ENCODE data around the gene CYB5A.

DNA sequence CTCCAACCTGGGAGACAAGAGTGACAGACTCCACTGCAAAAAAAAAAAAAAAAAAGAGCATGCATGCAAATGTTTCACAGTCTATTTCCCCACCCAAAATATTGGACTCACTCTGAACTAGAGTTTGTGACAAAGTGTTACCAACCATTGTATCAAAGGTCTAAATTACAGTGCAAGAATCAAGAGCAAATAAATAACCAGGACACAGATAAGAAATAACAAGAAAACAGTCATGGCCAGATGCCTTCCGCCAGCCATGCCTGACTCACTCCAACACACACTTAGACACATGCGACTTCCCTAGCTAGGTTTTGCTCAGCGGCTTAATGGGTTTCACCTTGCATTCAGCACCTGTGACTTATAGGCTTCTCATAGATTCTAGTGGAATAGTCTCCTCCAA, 62.8 kb downstream of the CYB5A start:
- no peak for TF ChIP-seq RAD21 (IDR thresholded peaks at IDR 0.05; ENCODE audit: low read length)
- no peak for TF ChIP-seq CHD2 (IDR thresholded peaks at IDR 0.05; ENCODE audit: low read length, partially characterized antibody)
- TF ChIP-seq, protein P1, sequence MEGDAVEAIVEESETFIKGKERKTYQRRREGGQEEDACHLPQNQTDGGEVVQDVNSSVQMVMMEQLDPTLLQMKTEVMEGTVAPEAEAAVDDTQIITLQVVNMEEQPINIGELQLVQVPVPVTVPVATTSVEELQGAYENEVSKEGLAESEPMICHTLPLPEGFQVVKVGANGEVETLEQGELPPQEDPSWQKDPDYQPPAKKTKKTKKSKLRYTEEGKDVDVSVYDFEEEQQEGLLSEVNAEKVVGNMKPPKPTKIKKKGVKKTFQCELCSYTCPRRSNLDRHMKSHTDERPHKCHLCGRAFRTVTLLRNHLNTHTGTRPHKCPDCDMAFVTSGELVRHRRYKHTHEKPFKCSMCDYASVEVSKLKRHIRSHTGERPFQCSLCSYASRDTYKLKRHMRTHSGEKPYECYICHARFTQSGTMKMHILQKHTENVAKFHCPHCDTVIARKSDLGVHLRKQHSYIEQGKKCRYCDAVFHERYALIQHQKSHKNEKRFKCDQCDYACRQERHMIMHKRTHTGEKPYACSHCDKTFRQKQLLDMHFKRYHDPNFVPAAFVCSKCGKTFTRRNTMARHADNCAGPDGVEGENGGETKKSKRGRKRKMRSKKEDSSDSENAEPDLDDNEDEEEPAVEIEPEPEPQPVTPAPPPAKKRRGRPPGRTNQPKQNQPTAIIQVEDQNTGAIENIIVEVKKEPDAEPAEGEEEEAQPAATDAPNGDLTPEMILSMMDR (IDR thresholded peaks at IDR 0.05), result no peak
- TF ChIP-seq, protein P2, sequence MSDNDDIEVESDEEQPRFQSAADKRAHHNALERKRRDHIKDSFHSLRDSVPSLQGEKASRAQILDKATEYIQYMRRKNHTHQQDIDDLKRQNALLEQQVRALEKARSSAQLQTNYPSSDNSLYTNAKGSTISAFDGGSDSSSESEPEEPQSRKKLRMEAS (IDR thresholded peaks at IDR 0.05; ENCODE audit: low read depth), result no peak
- no peak for TF ChIP-seq RFX5 (IDR thresholded peaks at IDR 0.05; ENCODE audit: low read length)
- no peak for TF ChIP-seq POLR2AphosphoS5 (IDR thresholded peaks at IDR 0.05; ENCODE audit: low read depth, low read length)
- no peak for TF ChIP-seq EZH2phosphoT487 (IDR thresholded peaks at IDR 0.05; ENCODE audit: borderline replicate concordance, low read depth)
- TF ChIP-seq MXI1 (IDR thresholded peaks at IDR 0.05; ENCODE audit: low read depth, low read length), result no peak
- no peak for TF ChIP-seq TEAD4 (IDR thresholded peaks at IDR 0.05; ENCODE audit: borderline replicate concordance, insufficient read depth)
- no peak for TF ChIP-seq SMC3 (IDR thresholded peaks at IDR 0.05; ENCODE audit: low read depth, low read length)
- TF ChIP-seq, protein P3, sequence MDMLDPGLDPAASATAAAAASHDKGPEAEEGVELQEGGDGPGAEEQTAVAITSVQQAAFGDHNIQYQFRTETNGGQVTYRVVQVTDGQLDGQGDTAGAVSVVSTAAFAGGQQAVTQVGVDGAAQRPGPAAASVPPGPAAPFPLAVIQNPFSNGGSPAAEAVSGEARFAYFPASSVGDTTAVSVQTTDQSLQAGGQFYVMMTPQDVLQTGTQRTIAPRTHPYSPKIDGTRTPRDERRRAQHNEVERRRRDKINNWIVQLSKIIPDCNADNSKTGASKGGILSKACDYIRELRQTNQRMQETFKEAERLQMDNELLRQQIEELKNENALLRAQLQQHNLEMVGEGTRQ (IDR thresholded peaks at IDR 0.05; ENCODE audit: borderline replicate concordance, low read depth, low read length), result no peak
- TF ChIP-seq NRF1 (IDR thresholded peaks at IDR 0.05; ENCODE audit: low read depth, low read length), result no peak
- no peak for TF ChIP-seq GABPA (IDR thresholded peaks at IDR 0.05; ENCODE audit: low read depth)
- TF ChIP-seq FOXJ3 (CRISPR knock-in tag; IDR thresholded peaks at IDR 0.05), result no peak
